A549 (cell line): ENCODE measurements around the gene MCOLN1.

Experiments
- MAX ChIP-seq: IDR thresholded peaks from 2 replicates; pipeline ENCODE4 v1.6.1; 2012
- TF ChIP-seq, protein P1 (sequence below): fragments of >200 bp; sonication (Bioruptor Twin); formaldehyde crosslinking; IDR thresholded peaks from 3 replicates; pipeline ENCODE4 v1.5.1; 2016

- TF ChIP-seq, protein P1, sequence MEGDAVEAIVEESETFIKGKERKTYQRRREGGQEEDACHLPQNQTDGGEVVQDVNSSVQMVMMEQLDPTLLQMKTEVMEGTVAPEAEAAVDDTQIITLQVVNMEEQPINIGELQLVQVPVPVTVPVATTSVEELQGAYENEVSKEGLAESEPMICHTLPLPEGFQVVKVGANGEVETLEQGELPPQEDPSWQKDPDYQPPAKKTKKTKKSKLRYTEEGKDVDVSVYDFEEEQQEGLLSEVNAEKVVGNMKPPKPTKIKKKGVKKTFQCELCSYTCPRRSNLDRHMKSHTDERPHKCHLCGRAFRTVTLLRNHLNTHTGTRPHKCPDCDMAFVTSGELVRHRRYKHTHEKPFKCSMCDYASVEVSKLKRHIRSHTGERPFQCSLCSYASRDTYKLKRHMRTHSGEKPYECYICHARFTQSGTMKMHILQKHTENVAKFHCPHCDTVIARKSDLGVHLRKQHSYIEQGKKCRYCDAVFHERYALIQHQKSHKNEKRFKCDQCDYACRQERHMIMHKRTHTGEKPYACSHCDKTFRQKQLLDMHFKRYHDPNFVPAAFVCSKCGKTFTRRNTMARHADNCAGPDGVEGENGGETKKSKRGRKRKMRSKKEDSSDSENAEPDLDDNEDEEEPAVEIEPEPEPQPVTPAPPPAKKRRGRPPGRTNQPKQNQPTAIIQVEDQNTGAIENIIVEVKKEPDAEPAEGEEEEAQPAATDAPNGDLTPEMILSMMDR = no peak
- TF ChIP-seq MAX = no peak
These were observed 20.3 kb downstream of the MCOLN1 start for GRCh38 chr19:7542556-7543348.
